ENCODE data around the gene FAM193A.

The FAM193A gene

DNA sequence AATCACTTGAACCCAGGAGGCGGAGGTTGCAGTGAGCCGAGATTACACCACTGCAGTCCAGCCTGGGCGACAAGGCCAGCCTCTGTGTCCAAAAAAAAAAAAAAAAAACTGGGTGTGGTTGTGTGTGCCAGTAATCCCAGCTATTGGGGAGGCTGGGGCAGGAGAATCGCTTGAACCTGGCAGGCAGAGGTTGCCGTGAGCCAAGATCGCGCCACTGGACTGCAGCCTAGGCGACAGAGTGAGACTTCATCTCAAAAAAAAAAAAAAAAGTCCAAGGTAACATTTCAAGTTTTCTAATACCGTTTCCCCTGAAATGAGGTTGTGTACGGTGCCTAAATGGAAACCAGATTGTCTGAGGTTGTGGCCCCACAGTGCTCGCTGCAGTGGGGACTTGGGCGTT is 35.6 kb downstream of the FAM193A start:
- H3K27ac ChIP-seq: no peak overlapping the region
- no peak for TF ChIP-seq ZFX (IDR thresholded peaks at IDR 0.05; ENCODE audit: borderline replicate concordance)

DNA sequence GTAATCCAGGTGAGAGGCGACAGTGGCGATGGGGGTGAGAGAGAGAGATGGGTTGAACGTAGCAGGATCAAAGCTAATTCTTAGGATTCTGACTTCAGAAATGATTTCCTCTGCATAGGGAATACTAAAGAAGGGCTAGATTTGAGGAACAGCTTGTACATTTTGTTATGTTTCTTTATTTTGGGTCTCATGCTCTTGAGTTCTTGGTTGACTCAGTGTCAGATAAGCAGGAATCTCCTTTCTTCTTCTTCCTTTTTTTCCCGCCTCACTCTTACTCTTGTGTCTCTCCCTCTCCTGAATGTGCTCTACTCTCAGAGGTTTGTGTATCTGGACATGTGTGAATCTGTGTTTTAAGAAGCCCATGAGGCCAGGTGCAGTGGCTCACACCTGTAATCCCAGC is 36.4 kb downstream of the FAM193A start:
- TF ChIP-seq, protein P1, sequence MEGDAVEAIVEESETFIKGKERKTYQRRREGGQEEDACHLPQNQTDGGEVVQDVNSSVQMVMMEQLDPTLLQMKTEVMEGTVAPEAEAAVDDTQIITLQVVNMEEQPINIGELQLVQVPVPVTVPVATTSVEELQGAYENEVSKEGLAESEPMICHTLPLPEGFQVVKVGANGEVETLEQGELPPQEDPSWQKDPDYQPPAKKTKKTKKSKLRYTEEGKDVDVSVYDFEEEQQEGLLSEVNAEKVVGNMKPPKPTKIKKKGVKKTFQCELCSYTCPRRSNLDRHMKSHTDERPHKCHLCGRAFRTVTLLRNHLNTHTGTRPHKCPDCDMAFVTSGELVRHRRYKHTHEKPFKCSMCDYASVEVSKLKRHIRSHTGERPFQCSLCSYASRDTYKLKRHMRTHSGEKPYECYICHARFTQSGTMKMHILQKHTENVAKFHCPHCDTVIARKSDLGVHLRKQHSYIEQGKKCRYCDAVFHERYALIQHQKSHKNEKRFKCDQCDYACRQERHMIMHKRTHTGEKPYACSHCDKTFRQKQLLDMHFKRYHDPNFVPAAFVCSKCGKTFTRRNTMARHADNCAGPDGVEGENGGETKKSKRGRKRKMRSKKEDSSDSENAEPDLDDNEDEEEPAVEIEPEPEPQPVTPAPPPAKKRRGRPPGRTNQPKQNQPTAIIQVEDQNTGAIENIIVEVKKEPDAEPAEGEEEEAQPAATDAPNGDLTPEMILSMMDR (IDR thresholded peaks at IDR 0.05): no peak
- no peak for TF ChIP-seq ZFX (IDR thresholded peaks at IDR 0.05; ENCODE audit: borderline replicate concordance)

DNA sequence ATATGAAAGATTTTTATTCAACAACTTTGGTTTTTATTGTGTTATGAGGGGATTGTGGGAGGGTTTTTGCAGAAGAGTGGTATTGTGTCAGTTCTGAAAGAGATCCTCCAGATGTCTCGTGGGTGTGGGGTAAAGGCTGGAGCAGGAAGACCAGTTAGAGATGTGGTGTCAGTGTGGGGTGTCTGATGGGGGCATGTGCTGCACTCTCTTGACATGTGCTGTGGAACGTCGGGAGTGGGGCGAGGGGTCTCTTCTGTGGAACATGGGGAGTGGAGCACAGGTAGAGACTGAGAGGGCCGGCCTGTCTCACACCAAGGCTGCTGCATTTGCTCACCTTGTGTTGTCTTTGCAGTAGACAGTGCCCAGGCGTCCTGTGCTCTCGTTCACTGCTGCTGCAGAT is 37.6 kb downstream of the FAM193A start:
- TF ChIP-seq ZFX (IDR thresholded peaks at IDR 0.05; ENCODE audit: borderline replicate concordance): no peak
- TF ChIP-seq, protein P1 (IDR thresholded peaks at IDR 0.05): no peak
- no peak overlapping the region for H3K27ac ChIP-seq

More for the DNA sequence above, 36.4 kb downstream of the FAM193A start:
- H3K27ac ChIP-seq: no peak overlapping the region

DNA sequence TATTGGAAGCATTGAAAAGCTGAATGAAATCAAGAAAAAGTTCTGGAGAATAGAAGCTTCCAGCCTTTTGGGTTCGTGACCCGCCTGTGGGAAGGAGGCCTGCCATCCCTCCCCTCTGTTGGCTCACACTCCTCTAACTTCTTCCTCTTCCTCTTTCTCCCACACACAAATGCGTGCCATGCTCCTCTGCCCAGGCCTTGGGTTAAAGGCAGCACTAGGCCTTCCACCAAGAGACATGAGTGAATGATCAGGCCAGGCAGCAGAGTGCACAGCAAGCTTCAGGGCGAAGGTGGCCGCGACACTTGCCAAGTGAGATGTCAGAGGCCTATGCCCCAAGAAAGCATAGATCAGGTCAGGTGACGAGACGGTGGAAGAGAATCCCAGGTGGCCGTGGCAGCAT is 38.4 kb downstream of the FAM193A start:
- H3K27ac ChIP-seq: no peak overlapping the region
- TF ChIP-seq, protein P1 (IDR thresholded peaks at IDR 0.05): no peak
- TF ChIP-seq ZFX (IDR thresholded peaks at IDR 0.05; ENCODE audit: borderline replicate concordance): no peak

DNA sequence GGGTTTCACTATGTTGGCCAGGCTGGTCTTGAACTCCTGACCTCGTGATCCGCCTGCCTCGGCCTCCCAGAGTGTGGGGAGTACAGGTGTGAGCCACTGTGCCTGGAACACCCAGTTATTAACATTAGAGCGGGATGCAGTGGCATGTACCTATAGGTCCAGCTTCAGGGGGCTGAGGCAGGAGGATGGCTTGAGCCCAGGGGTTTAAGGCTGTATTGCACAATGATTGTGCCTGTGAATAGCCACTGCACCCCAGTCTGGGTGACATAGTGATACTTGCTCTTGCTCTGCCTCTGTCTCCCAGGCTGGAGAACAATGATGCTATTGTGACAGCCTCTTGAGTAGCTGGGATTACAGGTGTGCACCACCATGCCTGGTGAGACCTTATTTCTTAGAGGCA is 39.8 kb downstream of the FAM193A start:
- no peak overlapping the region for H3K27ac ChIP-seq
- TF ChIP-seq, protein P1 (IDR thresholded peaks at IDR 0.05): no peak
- TF ChIP-seq ZFX (IDR thresholded peaks at IDR 0.05; ENCODE audit: borderline replicate concordance): no peak

- TF ChIP-seq ZFX (IDR thresholded peaks at IDR 0.05; ENCODE audit: borderline replicate concordance): no peak
- TF ChIP-seq, protein P1 (IDR thresholded peaks at IDR 0.05): no peak
- no peak overlapping the region for H3K27ac ChIP-seq
These were observed 41.7 kb downstream of the FAM193A start for GRCh38 chr4:2578106-2578505.

DNA sequence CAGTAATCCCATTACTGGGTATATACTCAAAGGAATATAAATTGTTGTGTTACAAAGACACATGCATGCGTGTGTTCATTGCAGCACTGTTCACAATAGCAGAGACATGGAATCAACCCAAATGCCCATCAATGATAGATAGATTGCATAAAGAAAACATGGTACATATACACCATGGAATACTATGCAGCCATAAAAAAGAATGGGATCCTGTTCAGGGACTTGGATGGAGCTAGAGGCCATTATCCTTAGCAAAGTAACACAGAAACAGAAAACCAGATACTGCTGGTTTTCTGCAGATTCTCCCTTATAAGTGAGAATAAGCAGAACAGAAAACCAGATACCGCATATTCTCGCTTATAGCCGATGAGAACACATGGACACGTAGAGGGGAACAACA is 43.5 kb downstream of the FAM193A start:
- H3K27ac ChIP-seq: no peak overlapping the region

More for the DNA sequence above, 43.5 kb downstream of the FAM193A start:
- TF ChIP-seq, protein P1 (IDR thresholded peaks at IDR 0.05): no peak
- TF ChIP-seq ZFX (IDR thresholded peaks at IDR 0.05; ENCODE audit: borderline replicate concordance): no peak
